DOHH2 (cell line): ENCODE data around the gene NELFA.

Source experiments
- EZH2phosphoT487 ChIP-seq: fragments of 200-600 bp; sonication (generic); IDR thresholded peaks from 2 replicates; pipeline ENCODE4 v1.6.1; 2017; ENCODE audit warnings: borderline replicate concordance, mild to moderate bottlenecking, antibody characterized with exemption, low read length, moderate library complexity, mixed read lengths
- TF ChIP-seq, protein P1 (sequence below): fragments of 200-600 bp; sonication (generic); IDR thresholded peaks from one replicate; pipeline ENCODE4 v1.5.1; 2014; ENCODE audit warnings: antibody characterized with exemption, mild to moderate bottlenecking, low read depth, low read length; ENCODE audit not compliant: poor library complexity, severe bottlenecking

GRCh38 chr4:1968686-1969295 is 40.0 kb downstream of the NELFA start:
- TF ChIP-seq, protein P1, sequence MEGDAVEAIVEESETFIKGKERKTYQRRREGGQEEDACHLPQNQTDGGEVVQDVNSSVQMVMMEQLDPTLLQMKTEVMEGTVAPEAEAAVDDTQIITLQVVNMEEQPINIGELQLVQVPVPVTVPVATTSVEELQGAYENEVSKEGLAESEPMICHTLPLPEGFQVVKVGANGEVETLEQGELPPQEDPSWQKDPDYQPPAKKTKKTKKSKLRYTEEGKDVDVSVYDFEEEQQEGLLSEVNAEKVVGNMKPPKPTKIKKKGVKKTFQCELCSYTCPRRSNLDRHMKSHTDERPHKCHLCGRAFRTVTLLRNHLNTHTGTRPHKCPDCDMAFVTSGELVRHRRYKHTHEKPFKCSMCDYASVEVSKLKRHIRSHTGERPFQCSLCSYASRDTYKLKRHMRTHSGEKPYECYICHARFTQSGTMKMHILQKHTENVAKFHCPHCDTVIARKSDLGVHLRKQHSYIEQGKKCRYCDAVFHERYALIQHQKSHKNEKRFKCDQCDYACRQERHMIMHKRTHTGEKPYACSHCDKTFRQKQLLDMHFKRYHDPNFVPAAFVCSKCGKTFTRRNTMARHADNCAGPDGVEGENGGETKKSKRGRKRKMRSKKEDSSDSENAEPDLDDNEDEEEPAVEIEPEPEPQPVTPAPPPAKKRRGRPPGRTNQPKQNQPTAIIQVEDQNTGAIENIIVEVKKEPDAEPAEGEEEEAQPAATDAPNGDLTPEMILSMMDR = no peak
- no peak for TF ChIP-seq EZH2phosphoT487
